Measurements from ENCODE around the gene PCBD2.
A peak's percentile ranks its signal among the peaks of the same experiment; 100 is the strongest.
"Not testable (repeated sequence)": the region's sequence is repeated elsewhere in the genome, so short reads cannot be mapped to it uniquely, and the experiment has no call there.

PCBD2 gene

DNA sequence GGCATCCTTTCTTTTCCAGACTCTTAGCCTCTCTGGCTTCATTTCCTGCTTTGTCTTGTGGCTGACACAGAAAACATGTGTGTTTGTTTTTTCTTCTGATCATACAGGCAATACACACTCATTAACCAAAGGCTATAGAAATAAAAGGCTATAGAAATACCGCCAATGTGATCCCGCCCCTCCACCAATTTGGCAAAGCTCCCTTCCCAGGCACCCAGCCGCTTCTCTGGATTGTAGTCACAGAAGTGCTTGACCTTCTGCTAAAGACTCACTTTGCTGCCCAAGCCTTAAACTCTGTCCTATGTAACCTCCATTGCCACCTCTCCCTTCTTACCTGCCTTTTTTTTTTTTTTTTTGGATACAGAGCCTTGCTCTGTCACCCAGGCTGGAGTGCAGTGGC is 25.5 kb upstream of the PCBD2 start:
- H3K27ac ChIP-seq (ENCODE audit: low read depth in 2 of 2, low read length in 2 of 2) = no peak overlapping the region
- H3K27me3 ChIP-seq (ENCODE audit: control insufficient read depth in 2 of 2, insufficient read depth in 2 of 2, low read length in 2 of 2) = no peaks in the 10 kb centered on the region
- H3K4me1 ChIP-seq (ENCODE audit: control insufficient read depth in 2 of 2, insufficient read depth in 2 of 2, low read length in 2 of 2) = peaks cover 0 to 11% of the 10 kb centered on the region in 2 donors

DNA sequence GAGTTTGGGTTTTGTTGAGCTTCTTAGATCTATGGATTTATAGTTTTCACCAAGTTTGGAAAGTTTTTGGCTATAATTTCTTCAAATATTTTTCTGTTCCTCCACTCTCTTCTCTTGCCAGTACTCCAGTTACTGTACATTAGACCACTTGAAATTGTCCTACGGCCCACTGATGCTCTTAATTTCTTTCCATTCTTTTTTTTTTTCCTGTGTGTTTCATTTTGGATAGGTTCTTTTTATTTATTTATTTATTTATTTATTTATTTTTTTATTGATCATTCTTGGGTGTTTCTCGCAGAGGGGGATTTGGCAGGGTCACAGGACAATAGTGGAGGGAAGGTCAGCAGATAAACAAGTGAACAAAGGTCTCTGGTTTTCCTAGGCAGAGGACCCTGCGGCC is 24.0 kb upstream of the PCBD2 start:
- H3K9me3 ChIP-seq (ENCODE audit: control insufficient read depth in 2 of 2, low read length in 2 of 2); H3K4me3 ChIP-seq (ENCODE audit: low read length in 2 of 2); H3K27me3 ChIP-seq (ENCODE audit: control insufficient read depth in 2 of 2, insufficient read depth in 2 of 2, low read length in 2 of 2); H3K9ac ChIP-seq (ENCODE audit: low read depth in 1 of 2, low read length in 2 of 2); H3K36me3 ChIP-seq (ENCODE audit: control insufficient read depth in 2 of 2, insufficient read depth in 2 of 2, low read length in 2 of 2); H3K4me1 ChIP-seq (ENCODE audit: control insufficient read depth in 2 of 2, insufficient read depth in 2 of 2, low read length in 2 of 2); H3K27ac ChIP-seq (ENCODE audit: low read depth in 2 of 2, low read length in 2 of 2): not testable (repeated sequence)

More for the DNA sequence above, 25.5 kb upstream of the PCBD2 start:
- Histone ChIP-seq H3K9me3 (ENCODE audit: control insufficient read depth in 2 of 2, low read length in 2 of 2) (no peaks in the 10 kb centered on the region), H3K36me3 (ENCODE audit: control insufficient read depth in 2 of 2, insufficient read depth in 2 of 2, low read length in 2 of 2) (no peaks in the 10 kb centered on the region), H3K4me3 (ENCODE audit: low read length in 2 of 2) (no peak overlapping the region), H3K9ac (ENCODE audit: low read depth in 1 of 2, low read length in 2 of 2) (no peak overlapping the region)

DNA sequence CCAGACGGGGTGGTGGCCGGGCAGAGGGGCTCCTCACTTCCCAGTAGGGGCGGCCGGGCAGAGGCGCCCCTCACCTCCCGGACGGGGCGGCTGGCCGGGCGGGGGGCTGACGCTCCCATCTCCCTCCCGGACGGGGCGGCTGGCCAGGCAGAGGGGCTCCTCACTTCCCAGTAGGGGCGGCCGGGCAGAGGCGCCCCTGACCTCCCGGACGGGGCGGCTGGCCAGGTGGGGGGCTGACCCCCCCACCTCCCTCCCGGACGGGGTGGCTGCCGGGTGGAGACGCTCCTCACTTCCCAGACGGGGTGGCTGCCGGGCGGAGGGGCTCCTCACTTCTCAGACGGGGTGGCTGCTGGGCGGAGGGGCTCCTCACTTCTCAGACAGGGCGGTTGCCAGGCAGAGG is 23.2 kb upstream of the PCBD2 start:
- H3K27ac ChIP-seq (ENCODE audit: low read depth in 2 of 2, low read length in 2 of 2); H3K4me1 ChIP-seq (ENCODE audit: control insufficient read depth in 2 of 2, insufficient read depth in 2 of 2, low read length in 2 of 2); H3K36me3 ChIP-seq (ENCODE audit: control insufficient read depth in 2 of 2, insufficient read depth in 2 of 2, low read length in 2 of 2); H3K9ac ChIP-seq (ENCODE audit: low read depth in 1 of 2, low read length in 2 of 2); H3K9me3 ChIP-seq (ENCODE audit: control insufficient read depth in 2 of 2, low read length in 2 of 2); H3K27me3 ChIP-seq (ENCODE audit: control insufficient read depth in 2 of 2, insufficient read depth in 2 of 2, low read length in 2 of 2); H3K4me3 ChIP-seq (ENCODE audit: low read length in 2 of 2): not testable (repeated sequence)

DNA sequence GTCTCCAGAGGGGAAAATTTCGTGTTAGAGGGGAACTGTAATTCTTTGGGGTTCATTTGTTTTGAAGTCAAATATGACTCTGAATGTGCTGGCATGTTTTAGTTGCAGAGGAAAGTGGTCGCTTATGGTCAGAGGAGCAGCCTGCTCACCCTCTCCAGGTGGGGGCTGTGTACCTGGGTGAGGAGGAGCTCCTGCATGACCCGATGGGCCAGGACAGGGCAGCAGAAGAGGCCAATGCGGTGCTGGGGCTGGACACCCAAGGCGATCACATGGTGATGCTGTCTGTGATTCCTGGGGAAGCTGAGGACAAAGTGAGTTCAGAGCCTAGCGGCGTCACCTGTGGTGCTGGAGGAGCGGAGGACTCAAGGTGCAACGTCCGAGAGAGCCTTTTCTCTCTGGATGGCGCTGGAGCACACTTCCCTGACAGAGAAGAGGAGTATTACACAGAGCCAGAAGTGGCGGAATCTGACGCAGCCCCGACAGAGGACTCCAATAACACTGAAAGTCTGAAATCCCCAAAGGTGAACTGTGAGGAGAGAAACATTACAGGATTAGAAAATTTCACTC is 17.3 kb upstream of the PCBD2 start:
- no peaks in the 10 kb centered on the region for H3K27me3 ChIP-seq (ENCODE audit: control insufficient read depth in 2 of 2, insufficient read depth in 2 of 2, low read length in 2 of 2)
- H3K27ac ChIP-seq (ENCODE audit: low read depth in 2 of 2, low read length in 2 of 2) = no peak overlapping the region
- peaks cover 3 to 12% of the 10 kb centered on the region in 2 donors for H3K36me3 ChIP-seq (ENCODE audit: control insufficient read depth in 2 of 2, insufficient read depth in 2 of 2, low read length in 2 of 2)
- H3K4me3 ChIP-seq (ENCODE audit: low read length in 2 of 2) = no peak overlapping the region
- no peak overlapping the region for H3K9ac ChIP-seq (ENCODE audit: low read depth in 1 of 2, low read length in 2 of 2)
- H3K9me3 ChIP-seq (ENCODE audit: control insufficient read depth in 2 of 2, low read length in 2 of 2) = no peaks in the 10 kb centered on the region
- H3K4me1 ChIP-seq (ENCODE audit: control insufficient read depth in 2 of 2, insufficient read depth in 2 of 2, low read length in 2 of 2) = no peaks in the 10 kb centered on the region

DNA sequence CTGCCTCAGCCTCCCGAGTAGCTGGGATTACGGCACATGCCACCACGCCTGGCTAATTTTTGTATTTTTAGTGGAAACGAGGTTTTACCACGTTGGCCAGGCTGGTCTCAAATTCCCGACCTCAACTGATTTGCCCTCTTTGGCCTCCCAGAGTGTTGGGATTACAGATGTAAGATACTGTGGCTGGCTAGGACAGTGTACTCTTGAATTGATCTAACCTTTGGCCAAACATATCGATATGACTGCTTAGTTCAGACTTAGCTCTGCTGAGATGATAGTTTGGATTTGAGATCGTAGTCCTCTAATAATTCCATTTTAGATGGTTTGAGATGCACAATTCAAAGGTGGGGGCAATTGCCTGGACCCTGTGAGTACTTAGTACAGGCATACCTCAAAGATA is 15.6 kb upstream of the PCBD2 start:
- H3K36me3 ChIP-seq (ENCODE audit: control insufficient read depth in 2 of 2, insufficient read depth in 2 of 2, low read length in 2 of 2) = peaks cover 3 to 15% of the 10 kb centered on the region in 2 donors
- H3K27ac ChIP-seq (ENCODE audit: low read depth in 2 of 2, low read length in 2 of 2) = no peak overlapping the region
- H3K27me3 ChIP-seq (ENCODE audit: control insufficient read depth in 2 of 2, insufficient read depth in 2 of 2, low read length in 2 of 2) = no peaks in the 10 kb centered on the region
- H3K9ac ChIP-seq (ENCODE audit: low read depth in 1 of 2, low read length in 2 of 2) = no peak overlapping the region
- H3K4me3 ChIP-seq (ENCODE audit: low read length in 2 of 2) = no peak overlapping the region
- H3K4me1 ChIP-seq (ENCODE audit: control insufficient read depth in 2 of 2, insufficient read depth in 2 of 2, low read length in 2 of 2) = no peaks in the 10 kb centered on the region
- H3K9me3 ChIP-seq (ENCODE audit: control insufficient read depth in 2 of 2, low read length in 2 of 2) = no peaks in the 10 kb centered on the region

DNA sequence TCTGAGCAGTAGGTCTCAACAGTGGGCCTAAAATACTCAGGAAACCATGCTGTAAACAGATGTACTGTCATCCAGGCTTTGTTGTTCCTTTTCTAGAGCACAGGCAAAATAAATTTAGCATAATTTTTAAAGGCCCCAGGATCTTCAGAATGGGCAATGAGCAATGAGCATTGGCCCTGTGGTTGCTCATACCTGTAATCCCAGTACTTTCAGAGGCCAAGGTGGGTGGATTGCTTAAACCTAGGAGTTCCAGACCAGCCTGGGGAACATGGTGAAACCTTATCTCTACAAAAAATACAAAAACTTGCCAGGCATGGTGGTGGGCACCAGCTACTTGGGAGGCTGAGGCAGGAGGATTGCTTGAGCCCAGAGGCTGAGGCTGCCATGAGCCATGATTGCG is 13.5 kb upstream of the PCBD2 start:
- Histone ChIP-seq H3K9ac (ENCODE audit: low read depth in 1 of 2, low read length in 2 of 2) (no peak overlapping the region), H3K36me3 (ENCODE audit: control insufficient read depth in 2 of 2, insufficient read depth in 2 of 2, low read length in 2 of 2) (peaks cover 3 to 20% of the 10 kb centered on the region in 2 donors), H3K4me3 (ENCODE audit: low read length in 2 of 2) (no peak overlapping the region), H3K27ac (ENCODE audit: low read depth in 2 of 2, low read length in 2 of 2) (no peak overlapping the region), H3K9me3 (ENCODE audit: control insufficient read depth in 2 of 2, low read length in 2 of 2) (no peaks in the 10 kb centered on the region), H3K27me3 (ENCODE audit: control insufficient read depth in 2 of 2, insufficient read depth in 2 of 2, low read length in 2 of 2) (no peaks in the 10 kb centered on the region), H3K4me1 (ENCODE audit: control insufficient read depth in 2 of 2, insufficient read depth in 2 of 2, low read length in 2 of 2) (no peaks in the 10 kb centered on the region)

DNA sequence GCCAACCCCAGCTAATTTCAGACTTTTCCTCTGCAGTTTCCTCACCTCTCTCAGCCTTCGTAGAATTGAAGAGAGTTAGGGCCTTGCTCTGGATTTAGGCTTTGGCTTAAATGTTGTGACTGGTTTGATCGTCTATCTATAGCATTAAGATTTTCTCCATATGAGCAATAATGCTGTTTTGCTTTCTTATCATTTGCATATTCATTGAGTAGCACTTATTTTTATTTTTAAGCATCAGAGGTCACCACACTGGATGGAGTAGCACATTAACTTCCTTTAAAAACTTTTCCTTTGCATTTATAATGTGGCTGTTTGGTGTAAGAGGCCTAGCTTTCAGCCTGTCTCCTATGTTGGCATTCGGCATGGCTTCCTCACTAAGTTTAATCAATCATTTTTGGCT is 12.6 kb upstream of the PCBD2 start:
- H3K4me3 ChIP-seq (ENCODE audit: low read length in 2 of 2) = no peak overlapping the region
- no peaks in the 10 kb centered on the region for H3K9me3 ChIP-seq (ENCODE audit: control insufficient read depth in 2 of 2, low read length in 2 of 2)
- H3K9ac ChIP-seq (ENCODE audit: low read depth in 1 of 2, low read length in 2 of 2) = no peak overlapping the region
- H3K36me3 ChIP-seq (ENCODE audit: control insufficient read depth in 2 of 2, insufficient read depth in 2 of 2, low read length in 2 of 2) = peaks cover 3 to 21% of the 10 kb centered on the region in 2 donors
- H3K27ac ChIP-seq (ENCODE audit: low read depth in 2 of 2, low read length in 2 of 2) = no peak overlapping the region
- H3K4me1 ChIP-seq (ENCODE audit: control insufficient read depth in 2 of 2, insufficient read depth in 2 of 2, low read length in 2 of 2) = no peaks in the 10 kb centered on the region
- no peaks in the 10 kb centered on the region for H3K27me3 ChIP-seq (ENCODE audit: control insufficient read depth in 2 of 2, insufficient read depth in 2 of 2, low read length in 2 of 2)

DNA sequence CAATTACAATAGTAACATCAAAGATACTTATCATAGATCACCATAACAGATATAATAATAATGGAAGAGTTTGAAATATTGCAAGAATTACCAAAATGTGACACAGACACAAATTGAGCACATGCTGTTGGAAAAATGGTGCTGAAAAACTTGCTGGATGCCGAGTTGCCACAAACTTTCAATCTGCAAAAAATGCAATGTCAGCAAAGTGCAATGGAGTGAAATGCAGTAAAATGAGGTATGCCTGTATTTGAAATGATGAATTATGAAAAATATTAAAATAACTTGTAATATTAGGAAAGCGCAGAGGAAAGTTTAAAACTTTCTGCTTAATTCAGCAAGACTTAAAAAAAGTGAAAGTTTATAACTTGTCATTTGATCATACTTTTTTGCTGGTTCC is 12.0 kb upstream of the PCBD2 start:
- H3K27ac ChIP-seq (ENCODE audit: low read depth in 2 of 2, low read length in 2 of 2) = no peak overlapping the region
- H3K27me3 ChIP-seq (ENCODE audit: control insufficient read depth in 2 of 2, insufficient read depth in 2 of 2, low read length in 2 of 2) = no peaks in the 10 kb centered on the region
- H3K4me1 ChIP-seq (ENCODE audit: control insufficient read depth in 2 of 2, insufficient read depth in 2 of 2, low read length in 2 of 2) = no peaks in the 10 kb centered on the region
- H3K36me3 ChIP-seq (ENCODE audit: control insufficient read depth in 2 of 2, insufficient read depth in 2 of 2, low read length in 2 of 2) = peaks cover 3 to 21% of the 10 kb centered on the region in 2 donors
- no peak overlapping the region for H3K4me3 ChIP-seq (ENCODE audit: low read length in 2 of 2)
- H3K9ac ChIP-seq (ENCODE audit: low read depth in 1 of 2, low read length in 2 of 2) = no peak overlapping the region
- no peaks in the 10 kb centered on the region for H3K9me3 ChIP-seq (ENCODE audit: control insufficient read depth in 2 of 2, low read length in 2 of 2)

DNA sequence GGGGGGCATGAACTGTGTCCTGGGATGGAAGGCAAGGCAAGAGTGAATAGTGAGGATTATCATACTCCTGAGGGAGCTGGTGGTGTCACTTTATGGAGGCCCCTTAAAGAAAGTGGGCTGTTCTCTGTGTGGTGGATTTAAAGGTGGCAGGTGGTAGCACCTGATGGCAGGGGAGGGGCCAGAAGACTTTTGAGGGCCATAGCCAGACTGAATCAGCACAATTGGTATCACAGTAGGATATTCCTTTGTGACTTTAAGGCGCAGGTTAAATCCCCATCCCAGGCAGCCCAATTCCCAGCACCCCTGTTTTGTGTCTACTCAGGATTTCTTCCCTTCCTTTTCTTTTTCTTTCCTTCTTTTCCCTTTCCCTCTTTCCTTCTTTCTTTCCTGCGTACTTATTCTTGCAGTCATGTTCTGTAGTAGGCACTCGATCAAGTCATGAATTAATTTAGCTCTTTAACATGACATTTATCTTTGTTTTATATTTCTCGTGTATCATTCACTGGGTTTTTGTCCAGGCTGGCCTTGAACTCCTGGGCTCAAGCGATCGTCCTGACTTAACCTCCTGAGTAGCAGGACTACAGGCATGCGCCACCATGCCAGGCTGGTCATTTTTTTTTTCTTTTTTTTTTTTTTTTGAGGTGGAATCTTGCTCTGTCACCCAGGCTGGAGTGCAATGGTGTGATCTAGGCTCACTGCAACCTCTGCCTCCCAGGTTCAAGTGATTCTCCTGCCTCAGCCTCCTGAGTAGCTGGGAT is 11.0 kb upstream of the PCBD2 start:
- Histone ChIP-seq H3K36me3 (ENCODE audit: control insufficient read depth in 2 of 2, insufficient read depth in 2 of 2, low read length in 2 of 2) (peaks cover 0 to 19% of the 10 kb centered on the region in 2 donors), H3K9me3 (ENCODE audit: control insufficient read depth in 2 of 2, low read length in 2 of 2) (no peaks in the 10 kb centered on the region), H3K4me3 (ENCODE audit: low read length in 2 of 2) (no peak overlapping the region), H3K9ac (ENCODE audit: low read depth in 1 of 2, low read length in 2 of 2) (no peak overlapping the region), H3K27me3 (ENCODE audit: control insufficient read depth in 2 of 2, insufficient read depth in 2 of 2, low read length in 2 of 2) (no peaks in the 10 kb centered on the region), H3K4me1 (ENCODE audit: control insufficient read depth in 2 of 2, insufficient read depth in 2 of 2, low read length in 2 of 2) (no peaks in the 10 kb centered on the region), H3K27ac (ENCODE audit: low read depth in 2 of 2, low read length in 2 of 2) (no peak overlapping the region)

DNA sequence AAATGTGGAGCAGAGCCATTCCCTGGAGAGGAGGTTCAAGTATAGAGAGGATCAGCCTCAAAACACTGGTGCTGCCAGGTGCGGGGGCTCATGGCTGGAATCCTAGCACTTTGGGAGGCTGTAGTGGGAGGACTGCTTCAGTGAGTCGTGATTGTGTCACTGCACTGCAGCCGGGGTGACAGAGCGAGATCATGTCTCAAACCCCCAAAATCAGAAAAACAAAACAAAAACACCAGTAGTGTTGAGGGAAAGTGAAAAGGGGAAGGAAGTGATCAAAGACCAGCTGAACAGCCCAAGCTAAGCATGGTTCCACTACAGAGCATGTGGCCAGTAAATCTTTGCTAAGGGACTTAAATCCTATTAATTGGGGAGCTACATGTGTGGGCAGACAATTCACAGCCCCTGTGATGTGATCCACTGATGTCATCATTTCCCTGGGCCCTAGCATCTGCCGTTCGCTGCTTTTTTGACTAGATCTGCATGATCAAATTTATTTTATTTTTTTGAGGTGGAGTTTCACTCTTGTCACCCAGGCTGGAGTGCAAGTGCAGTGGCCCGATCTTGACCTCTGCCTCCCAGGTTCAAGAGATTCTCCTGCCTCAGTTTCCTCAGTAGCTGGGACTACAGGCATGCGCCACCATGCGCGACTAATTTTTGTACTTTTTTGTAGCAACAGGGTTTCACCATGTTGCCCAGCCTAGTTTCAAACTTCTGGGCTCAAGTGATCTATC is 2.7 kb upstream of the PCBD2 start:
- H3K27me3 ChIP-seq (ENCODE audit: control insufficient read depth in 2 of 2, insufficient read depth in 2 of 2, low read length in 2 of 2) = no peaks in the 10 kb centered on the region
- H3K36me3 ChIP-seq (ENCODE audit: control insufficient read depth in 2 of 2, insufficient read depth in 2 of 2, low read length in 2 of 2) = peaks cover 5 to 12% of the 10 kb centered on the region in 2 donors
- peak overlapping the region in 1 of 2 donors; percentile 20 for H3K4me3 ChIP-seq (ENCODE audit: low read length in 2 of 2)
- H3K27ac ChIP-seq (ENCODE audit: low read depth in 2 of 2, low read length in 2 of 2) = peak overlapping the region in 1 of 2 donors; percentile 21
- no peaks in the 10 kb centered on the region for H3K9me3 ChIP-seq (ENCODE audit: control insufficient read depth in 2 of 2, low read length in 2 of 2)
- H3K9ac ChIP-seq (ENCODE audit: low read depth in 1 of 2, low read length in 2 of 2) = no peak overlapping the region
- H3K4me1 ChIP-seq (ENCODE audit: control insufficient read depth in 2 of 2, insufficient read depth in 2 of 2, low read length in 2 of 2) = peaks cover 3% of the 10 kb centered on the region in 2 donors

All from mucosa of rectum (tissue), 2 donors.